Right lobe of liver (tissue), 6 donors: ENCODE results near the gene PRCC. TPM values are rescaled to one million over a fixed set of nuclear protein-coding genes. Genes with fewer than 3 reads are reported as not detected.
A peak's percentile ranks its signal among the peaks of the same experiment; 100 is the strongest.
"Not testable (repeated sequence)": the region's sequence is repeated elsewhere in the genome, so short reads cannot be mapped to it uniquely, and the experiment has no call there.

Experiments
- ATAC-seq, 4 donors: fragments of 200-7000 bp; cut with Tn5 transposase; one replicate each; pipeline ENCODE4 v1.9.1; 2020; ENCODE audit warnings: mild to moderate bottlenecking in 4 of 4, moderate library complexity in 4 of 4
- DNase-seq, 3 donors: peaks; one replicate each; pipeline ENCODE4 v3.0.0-alpha.2; 2020
- H3K27ac ChIP-seq, 3 donors: fragments of 200-600 bp; one replicate each; pipeline ENCODE4 v1.8.0; 2022
- H3K27me3 ChIP-seq, 2 donors: fragments of 200-600 bp; one replicate each; pipeline ENCODE4 v1.8.0; 2022
- H3K36me3 ChIP-seq, 4 donors: fragments of 200-600 bp; sonication (generic) in 1 of 4; one replicate each; pipeline versions ENCODE4 v1.5.1 to v1.8.0; 2017 to 2022; ENCODE audit warnings: control low read depth in 1 of 4
- H3K4me1 ChIP-seq, 4 donors: fragments of 200-600 bp; sonication (generic) in 1 of 4; one replicate each; pipeline versions ENCODE4 v1.5.1 to v1.8.0; 2017 to 2022; ENCODE audit warnings: control low read depth in 1 of 4
- H3K4me3 ChIP-seq, 3 donors: fragments of 200-600 bp; one replicate each; pipeline ENCODE4 v1.8.0; 2022
- H3K9me3 ChIP-seq, 4 donors: fragments of 200-600 bp; sonication (generic) in 1 of 4; one replicate each; pipeline versions ENCODE4 v1.5.1 to v1.8.0; 2017 to 2022; ENCODE audit warnings: control low read depth in 1 of 4
- POLR2A ChIP-seq: fragments of 450-650 bp; IDR thresholded peaks from one replicate; pipeline ENCODE4 v1.6.1; 2017; ENCODE audit warnings: antibody characterized with exemption, mild to moderate bottlenecking
- WGBS: methylation state at CpG from one replicate; pipeline ENCODE4 v1.1.6; 2018; ENCODE audit warnings: low coverage, low lambda C conversion rate; ENCODE audit not compliant: insufficient coverage; ENCODE audit errors: missing lambda C conversion rate; 5-methylcytosine and 5-hydroxymethylcytosine counted together
- intact Hi-C, 2 donors: fragments of 100-400 bp; cut with DNase I; formaldehyde crosslinking; loops; one replicate each; pipeline versions ENCODE4 v1.11.2 to v1.14.1; 2022
- total RNA-seq, 6 experiments: library from RNA; depleted of rRNA in 2 of 6; stranded (reverse); fragments of >200 nt in 2 of 6; fragmentation: NEBNext Ultra II Directional in 3 of 6; extraction: Animal tissue kit (Norgen Biotek cat#: 25700) in 3 of 6; gene quantifications; one replicate each; pipeline versions ENCODE4 v1.1.0 to v1.2.4, GENCODE V29; 2016 to 2023
- TF ChIP-seq, protein P1 (sequence below), 4 donors: fragments of 200-600 bp in 3 of 4; fragments of 450-650 bp in 1 of 4; IDR thresholded peaks; one replicate each; pipeline versions ENCODE4 v1.5.1 to v1.8.0; 2016 to 2022; ENCODE audit warnings: antibody characterized with exemption in 4 of 4, mild to moderate bottlenecking in 2 of 4
- donor health status: DM: no; HTN: yes; CAD: no.
- donor health status: DM: no; HTN: no; CAD: no.
- donor health status: DM: no; HTN: no; CAD: no.
- donor health status: DM: no; HTN: yes; CAD: no.
- donor health status: DM: no; HTN: yes; CAD: no.

The PRCC gene
- total RNA-seq, 6 experiments from 2014 or later = 17.4 to 23.4 (median 19.7) TPM

- DNase-seq = no peak
- no peaks in the 10 kb centered on the region for H3K9me3 ChIP-seq
- H3K27ac ChIP-seq = no peak overlapping the region
- H3K4me1 ChIP-seq = peaks cover 0 to 13% (median 6%) of the 10 kb centered on the region in 4 donors
- no peaks in the 10 kb centered on the region for H3K36me3 ChIP-seq
- TF ChIP-seq, protein P1, sequence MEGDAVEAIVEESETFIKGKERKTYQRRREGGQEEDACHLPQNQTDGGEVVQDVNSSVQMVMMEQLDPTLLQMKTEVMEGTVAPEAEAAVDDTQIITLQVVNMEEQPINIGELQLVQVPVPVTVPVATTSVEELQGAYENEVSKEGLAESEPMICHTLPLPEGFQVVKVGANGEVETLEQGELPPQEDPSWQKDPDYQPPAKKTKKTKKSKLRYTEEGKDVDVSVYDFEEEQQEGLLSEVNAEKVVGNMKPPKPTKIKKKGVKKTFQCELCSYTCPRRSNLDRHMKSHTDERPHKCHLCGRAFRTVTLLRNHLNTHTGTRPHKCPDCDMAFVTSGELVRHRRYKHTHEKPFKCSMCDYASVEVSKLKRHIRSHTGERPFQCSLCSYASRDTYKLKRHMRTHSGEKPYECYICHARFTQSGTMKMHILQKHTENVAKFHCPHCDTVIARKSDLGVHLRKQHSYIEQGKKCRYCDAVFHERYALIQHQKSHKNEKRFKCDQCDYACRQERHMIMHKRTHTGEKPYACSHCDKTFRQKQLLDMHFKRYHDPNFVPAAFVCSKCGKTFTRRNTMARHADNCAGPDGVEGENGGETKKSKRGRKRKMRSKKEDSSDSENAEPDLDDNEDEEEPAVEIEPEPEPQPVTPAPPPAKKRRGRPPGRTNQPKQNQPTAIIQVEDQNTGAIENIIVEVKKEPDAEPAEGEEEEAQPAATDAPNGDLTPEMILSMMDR (IDR thresholded peaks at IDR 0.05) = no peak
- no peak for TF ChIP-seq POLR2A
- intact Hi-C loops = no loop called here
- no peak overlapping the region for H3K4me3 ChIP-seq
- 100% methylated on average over 1 of the region's 1 CpG for WGBS
- ATAC-seq = no peak
- H3K27me3 ChIP-seq = no peaks in the 10 kb centered on the region
Measured at GRCh38 chr1:156756355-156756754, 11.0 kb upstream of the PRCC start.

- H3K9me3 ChIP-seq, ATAC-seq, intact Hi-C loops, H3K4me1 ChIP-seq, H3K4me3 ChIP-seq, H3K36me3 ChIP-seq, DNase-seq, H3K27me3 ChIP-seq, H3K27ac ChIP-seq: not testable (repeated sequence)
- WGBS = 94% methylated on average over 9 of the region's 10 CpGs
Measured at GRCh38 chr1:156757572-156758253, 9.6 kb upstream of the PRCC start.

- H3K27ac ChIP-seq = no peak overlapping the region
- intact Hi-C loops = no loop called here
- H3K9me3 ChIP-seq = no peaks in the 10 kb centered on the region
- no peaks in the 10 kb centered on the region for H3K4me1 ChIP-seq
- H3K4me3 ChIP-seq = no peak overlapping the region
- H3K27me3 ChIP-seq = no peaks in the 10 kb centered on the region
- DNase-seq = no peak
- WGBS = 71% methylated on average over 5 of the region's 6 CpGs
- TF ChIP-seq, protein P1 (IDR thresholded peaks at IDR 0.05) = no peak
- no peak for TF ChIP-seq POLR2A
- peak in 1 of 4 donors; percentile 16 for ATAC-seq
- H3K36me3 ChIP-seq = no peaks in the 10 kb centered on the region
Measured at GRCh38 chr1:156760092-156760795, 7.1 kb upstream of the PRCC start.

GRCh38 chr1:156760796-156761104 lies 6.6 kb upstream of the PRCC start:
- TF ChIP-seq POLR2A = no peak
- TF ChIP-seq, protein P1 (IDR thresholded peaks at IDR 0.05) = no peak
- ATAC-seq (no peak), DNase-seq (no peak)
- H3K4me3 ChIP-seq = no peak overlapping the region
- 74% methylated on average over 4 of the region's 4 CpGs for WGBS
- no peaks in the 10 kb centered on the region for H3K9me3 ChIP-seq
- H3K27ac ChIP-seq = no peak overlapping the region
- no peaks in the 10 kb centered on the region for H3K27me3 ChIP-seq
- H3K4me1 ChIP-seq = peaks cover 0 to under 1% (median 0%) of the 10 kb centered on the region in 4 donors
- H3K36me3 ChIP-seq = no peaks in the 10 kb centered on the region
- intact Hi-C loops = no loop called here

GRCh38 chr1:156765136-156765535 lies 2.2 kb upstream of the PRCC start:
- H3K4me1 ChIP-seq = peaks cover 0 to 21% (median 3%) of the 10 kb centered on the region in 4 donors
- ATAC-seq, H3K36me3 ChIP-seq, H3K27me3 ChIP-seq, H3K9me3 ChIP-seq, DNase-seq, intact Hi-C loops, H3K4me3 ChIP-seq, H3K27ac ChIP-seq: not testable (repeated sequence)
- WGBS = 97% methylated on average over 14 of the region's 15 CpGs
